ENCODE results near the gene KRT2.

DNA sequence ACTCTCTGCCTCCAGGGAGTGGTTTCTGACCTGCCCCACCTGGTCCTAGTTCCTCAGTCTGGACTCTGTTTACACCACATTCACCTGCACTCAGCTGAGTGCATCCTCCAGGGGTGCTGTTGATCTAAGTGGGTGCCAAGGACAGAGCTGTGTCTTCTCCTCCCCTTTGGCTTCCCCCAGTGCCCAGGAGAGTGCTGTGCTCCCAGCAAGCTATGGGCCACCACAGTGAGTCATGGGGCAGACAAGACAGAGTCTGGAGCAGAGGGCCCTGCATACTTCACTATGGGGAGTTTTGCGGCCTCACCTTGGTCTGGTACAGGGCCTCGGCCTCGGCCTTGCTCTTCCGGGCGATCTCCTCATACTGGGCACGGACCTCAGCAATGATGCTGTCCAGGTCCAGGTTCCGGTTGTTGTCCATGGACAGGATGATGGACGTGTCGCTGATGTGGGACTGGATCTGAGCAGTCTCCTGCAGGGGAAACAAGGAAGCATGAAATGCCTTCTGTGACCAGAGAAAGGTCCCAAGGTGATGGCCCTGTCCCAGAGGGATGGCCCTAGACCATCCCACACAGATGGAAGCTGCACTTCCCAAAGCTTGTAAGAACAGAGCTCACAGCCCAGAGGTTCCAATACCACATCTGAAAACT lies 38.5 kb downstream of the KRT2 start:
- TF ChIP-seq, protein P1, sequence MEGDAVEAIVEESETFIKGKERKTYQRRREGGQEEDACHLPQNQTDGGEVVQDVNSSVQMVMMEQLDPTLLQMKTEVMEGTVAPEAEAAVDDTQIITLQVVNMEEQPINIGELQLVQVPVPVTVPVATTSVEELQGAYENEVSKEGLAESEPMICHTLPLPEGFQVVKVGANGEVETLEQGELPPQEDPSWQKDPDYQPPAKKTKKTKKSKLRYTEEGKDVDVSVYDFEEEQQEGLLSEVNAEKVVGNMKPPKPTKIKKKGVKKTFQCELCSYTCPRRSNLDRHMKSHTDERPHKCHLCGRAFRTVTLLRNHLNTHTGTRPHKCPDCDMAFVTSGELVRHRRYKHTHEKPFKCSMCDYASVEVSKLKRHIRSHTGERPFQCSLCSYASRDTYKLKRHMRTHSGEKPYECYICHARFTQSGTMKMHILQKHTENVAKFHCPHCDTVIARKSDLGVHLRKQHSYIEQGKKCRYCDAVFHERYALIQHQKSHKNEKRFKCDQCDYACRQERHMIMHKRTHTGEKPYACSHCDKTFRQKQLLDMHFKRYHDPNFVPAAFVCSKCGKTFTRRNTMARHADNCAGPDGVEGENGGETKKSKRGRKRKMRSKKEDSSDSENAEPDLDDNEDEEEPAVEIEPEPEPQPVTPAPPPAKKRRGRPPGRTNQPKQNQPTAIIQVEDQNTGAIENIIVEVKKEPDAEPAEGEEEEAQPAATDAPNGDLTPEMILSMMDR (IDR thresholded peaks at IDR 0.05) = no peak
- no peak for TF ChIP-seq POLR2A (IDR thresholded peaks at IDR 0.05)

Data from adrenal gland (tissue), 5 donors.